Endothelial cell of umbilical vein (primary cell): Measurements from ENCODE around the gene TATDN3. TPM values are rescaled to one million over a fixed set of nuclear protein-coding genes. Genes with fewer than 3 reads are reported as not detected.

Experiments
- BruUV-seq: library from RNA; stranded (reverse); fragments of 400-500 nt; replicated peaks from 2 replicates; lab custom pipeline; 2021; lab: Mats Ljungman, UMichigan
- CTCF ChIA-PET: fragments of 300-600, 350-600 bp; sonication (Branson Sonifier 250); formaldehyde crosslinking; loops from one replicate; lab custom pipeline; 2021; ENCODE audit warnings: antibody characterized with exemption, inconsistent platforms; lab: Charles Lee
- POLR2A ChIA-PET: fragments of 300-600, 350-600 bp; sonication (Branson Sonifier 250); formaldehyde crosslinking; loops from one replicate; lab custom pipeline; 2021; ENCODE audit warnings: antibody characterized with exemption, inconsistent platforms; lab: Charles Lee
- DNase-seq: peaks from one replicate; pipeline ENCODE4 v3.0.0-alpha.2; 2011; ENCODE audit warnings: low read depth, low spot score
- FAIRE-seq: peaks from 2 replicates; lab custom pipeline; 2011; peaks lifted over from hg19 to GRCh38; lab: Jason Lieb, UNC
- H2AFZ ChIP-seq: 2 replicates; pipeline ENCODE4 v1.6.0; 2012; ENCODE audit warnings: low read depth, low read length, control low read depth, inconsistent platforms
- H3K27ac ChIP-seq: 2 replicates; pipeline ENCODE4 v1.5.1; 2011; ENCODE audit warnings: low read depth, mild to moderate bottlenecking, control low read depth, low read length, moderate library complexity; ENCODE audit not compliant: insufficient read depth
- H3K27me3 ChIP-seq, 2 experiments: 2 replicates each; pipeline versions ENCODE4 v1.6.0 to v1.6.1; 2011; ENCODE audit warnings: low read length in 2 of 2, mixed read lengths in 1 of 2; ENCODE audit not compliant: control insufficient read depth in 2 of 2, insufficient read depth in 2 of 2
- H3K36me3 ChIP-seq, 2 experiments: 2 replicates in 1 of 2; 3 replicates in 1 of 2; pipeline ENCODE4 v1.5.1; 2011; ENCODE audit warnings: low read length in 2 of 2, mild to moderate bottlenecking in 1 of 2, moderate library complexity in 1 of 2; ENCODE audit not compliant: control insufficient read depth in 2 of 2, insufficient read depth in 2 of 2; ENCODE audit errors: extremely low read depth in 1 of 2
- H3K4me1 ChIP-seq: 3 replicates; pipeline ENCODE4 v1.5.1; 2011; ENCODE audit warnings: mild to moderate bottlenecking, low read length; ENCODE audit not compliant: control insufficient read depth, insufficient read depth; ENCODE audit errors: extremely low read depth
- H3K4me2 ChIP-seq: 2 replicates; pipeline ENCODE4 v1.6.1; 2011; ENCODE audit warnings: low read length, control low read depth, mixed read lengths; ENCODE audit not compliant: insufficient read depth
- H3K4me3 ChIP-seq, 3 experiments: fragments of 200-600 bp in 1 of 3; sonication (generic), shearing (Covaris generic) in 1 of 3; replicated peaks in 1 of 3; 2 replicates each; pipeline ENCODE4 v1.5.1; 2011 to 2016; ENCODE audit warnings: control low read depth in 3 of 3, low read length in 3 of 3, mild to moderate bottlenecking in 2 of 3, inconsistent platforms in 1 of 3, low read depth in 1 of 3, moderate library complexity in 1 of 3; ENCODE audit not compliant: insufficient read depth in 1 of 3
- H3K79me2 ChIP-seq: 2 replicates; pipeline ENCODE4 v1.6.0; 2012; ENCODE audit warnings: low read length, inconsistent platforms; ENCODE audit not compliant: control insufficient read depth, insufficient read depth
- H3K9ac ChIP-seq: replicated peaks from 2 replicates; pipeline ENCODE3; 2011; ENCODE audit warnings: low read length, control low read depth; ENCODE audit not compliant: insufficient read depth; ENCODE audit errors: extremely low read depth
- H3K9me1 ChIP-seq: replicated peaks from 3 replicates; pipeline ENCODE4 v1.6.0; 2011; ENCODE audit warnings: mild to moderate bottlenecking, low read length; ENCODE audit not compliant: control insufficient read depth, insufficient read depth; ENCODE audit errors: extremely low read depth
- H3K9me3 ChIP-seq: replicated peaks from 2 replicates; pipeline ENCODE4 v1.5.1; 2012; ENCODE audit warnings: low read length, inconsistent platforms; ENCODE audit not compliant: control insufficient read depth, insufficient read depth
- H4K20me1 ChIP-seq: replicated peaks from 2 replicates; pipeline ENCODE3; 2011; ENCODE audit warnings: mild to moderate bottlenecking, low read length; ENCODE audit not compliant: control insufficient read depth, insufficient read depth; ENCODE audit errors: extremely low read depth
- EZH2 ChIP-seq: IDR thresholded peaks from 2 replicates; pipeline ENCODE4 v1.6.1; 2012; ENCODE audit warnings: borderline replicate concordance, low read depth, mild to moderate bottlenecking, moderate library complexity, low read length, inconsistent platforms; ENCODE audit not compliant: severe bottlenecking
- FOS ChIP-seq: IDR thresholded peaks from 2 replicates; pipeline ENCODE4 v1.6.1; 2011; ENCODE audit warnings: mild to moderate bottlenecking, low read length, moderate library complexity, borderline replicate concordance; ENCODE audit not compliant: insufficient read depth
- GATA2 ChIP-seq: IDR thresholded peaks from 2 replicates; pipeline ENCODE4 v1.7.0; 2011; ENCODE audit warnings: low read depth, mild to moderate bottlenecking, moderate library complexity, mixed read lengths, low read length; ENCODE audit not compliant: insufficient read length, insufficient read depth
- JUN ChIP-seq: IDR thresholded peaks from 2 replicates; pipeline ENCODE4 v1.6.1; 2011; ENCODE audit warnings: borderline replicate concordance, low read depth; ENCODE audit not compliant: insufficient read length, insufficient read depth
- MYC ChIP-seq: IDR thresholded peaks from one replicate; pipeline ENCODE4 v1.6.1; 2011; ENCODE audit warnings: mild to moderate bottlenecking, low read depth, low read length
- POLR2A ChIP-seq: IDR thresholded peaks from 2 replicates; pipeline ENCODE4 v1.6.1; 2012; ENCODE audit warnings: low read depth, mild to moderate bottlenecking, control low read depth, low read length
- POLR2AphosphoS5 ChIP-seq: IDR thresholded peaks from 2 replicates; pipeline ENCODE4 v1.6.1; 2012; ENCODE audit warnings: low read depth, mild to moderate bottlenecking, control low read depth, low read length, moderate library complexity; ENCODE audit not compliant: insufficient read depth
- dilution Hi-C: fragments of 300-500 bp; cut with MboI; formaldehyde crosslinking; loops from one replicate; pipeline ENCODE4 v1.15.0; 2019; ENCODE audit warnings: low sequenced_read_pairs; ENCODE audit not compliant: extremely low pct_ligation_motif_present
- intact Hi-C: fragments of 100-400 bp; cut with micrococcal nuclease; formaldehyde crosslinking; loops from one replicate; pipeline ENCODE4 v1.10.0; 2022
- polyA plus RNA-seq, 4 experiments: library from polyadenylated mRNA; depleted of rRNA in 3 of 4; stranded (reverse) in 3 of 4; unstranded in 1 of 4; fragments of >200 nt; gene quantifications; 2 replicates each; pipeline versions ENCODE4 v1.2.1 to v1.2.3, GENCODE V29; 2011 to 2012; ENCODE audit warnings: missing spikeins in 1 of 4
- total RNA-seq: library from RNA; stranded (reverse); gene quantifications from 2 replicates; pipeline ENCODE4 v1.2.3, GENCODE V29; 2021
- TF ChIP-seq, protein P1 (sequence below), 2 donors: IDR thresholded peaks; 1 replicate in 1 of 2; 2 replicates in 1 of 2; pipeline ENCODE4 v1.5.1; 2011; ENCODE audit warnings: low read length in 2 of 2, mild to moderate bottlenecking in 2 of 2, moderate library complexity in 2 of 2, control low read depth in 1 of 2, inconsistent platforms in 1 of 2, low read depth in 1 of 2; ENCODE audit not compliant: insufficient read depth in 1 of 2; ENCODE audit errors: extremely low read depth in 1 of 2
- TF ChIP-seq, protein P2 (sequence below): IDR thresholded peaks from 2 replicates; pipeline ENCODE4 v1.6.1; 2011; ENCODE audit not compliant: insufficient read depth, insufficient read length

Gene TATDN3
- total and polyA plus RNA-seq, 2 donors (not counting 3 experiments of a cell fraction or from before 2014, with no cell fraction given): 4.3 to 8.0 TPM

DNA sequence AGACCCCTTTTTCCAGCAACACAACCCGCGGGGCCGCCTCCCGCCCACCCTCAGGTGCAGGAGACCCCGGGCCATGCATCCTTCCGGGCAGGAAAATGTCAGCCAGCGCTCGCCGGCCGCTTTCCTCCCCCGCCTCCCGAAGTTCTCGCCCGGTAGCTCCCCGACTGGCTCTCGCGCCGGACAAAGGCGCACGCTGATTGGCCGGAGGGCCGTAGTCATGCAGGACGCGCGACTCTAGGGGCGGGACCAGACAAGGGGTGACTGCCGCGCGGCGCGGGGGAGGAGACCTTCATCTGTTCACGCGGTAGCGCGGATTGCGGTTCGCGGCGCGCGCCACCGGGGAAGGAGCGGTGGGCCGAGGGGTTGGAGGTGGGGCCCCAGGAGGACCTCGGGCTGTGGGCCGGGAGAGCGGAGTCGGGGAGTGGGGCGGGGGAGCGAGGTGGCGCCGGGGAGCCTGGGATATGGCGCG, 66.3 kb downstream of the TATDN3 start, which contains the start of gene FLVCR1:
FLVCR1 (plus strand) TSS at position 284 of the 469 bp plus-strand sequence; CDS start at position 462, 178 bp downstream.
- Histone ChIP-seq H3K36me3 (no peaks in the 10 kb centered on the region), H3K4me1 (peaks cover 19% of the 10 kb centered on the region), H3K27me3 (no peaks in the 10 kb centered on the region), H4K20me1 (no peaks in the 10 kb centered on the region), H2AFZ (peak within 1 kb of the TSS; percentile 75), H3K4me2 (peak within 1 kb of the TSS; percentile 82), H3K4me3 (peak within 1 kb of the TSS; percentile 10 to 88 (median 51)), H3K9ac (peak within 1 kb of the TSS; percentile 76), H3K9me1 (no peaks in the 10 kb centered on the region), H3K9me3 (no peaks in the 10 kb centered on the region), H3K79me2 (peaks cover 41% of the 10 kb centered on the region), H3K27ac (peak within 1 kb of the TSS; percentile 24)
- CTCF ChIA-PET: interaction anchor here (0.9 to 2.2 kb wide), 8 partner anchors 15 to 193 kb away, joined by 3 to 11 read pairs (median 6); no protein-coding TSS in a partner anchor
- intact Hi-C loops: loop anchor here (1.0 to 5.0 kb wide), 4 partner anchors 36 to 191 kb away; partner anchors contain the start of genes NSL1 and TATDN3
- DNase-seq (peak; percentile 94), FAIRE-seq (peak; percentile 97)
- dilution Hi-C loops: no loop called here
- TF ChIP-seq FOS (peak; percentile 15), POLR2A (peak; percentile 57), POLR2AphosphoS5 (no peak), EZH2 (no peak), MYC (peak; percentile 10), GATA2 (no peak), JUN (no peak)
- TF ChIP-seq, protein P1, sequence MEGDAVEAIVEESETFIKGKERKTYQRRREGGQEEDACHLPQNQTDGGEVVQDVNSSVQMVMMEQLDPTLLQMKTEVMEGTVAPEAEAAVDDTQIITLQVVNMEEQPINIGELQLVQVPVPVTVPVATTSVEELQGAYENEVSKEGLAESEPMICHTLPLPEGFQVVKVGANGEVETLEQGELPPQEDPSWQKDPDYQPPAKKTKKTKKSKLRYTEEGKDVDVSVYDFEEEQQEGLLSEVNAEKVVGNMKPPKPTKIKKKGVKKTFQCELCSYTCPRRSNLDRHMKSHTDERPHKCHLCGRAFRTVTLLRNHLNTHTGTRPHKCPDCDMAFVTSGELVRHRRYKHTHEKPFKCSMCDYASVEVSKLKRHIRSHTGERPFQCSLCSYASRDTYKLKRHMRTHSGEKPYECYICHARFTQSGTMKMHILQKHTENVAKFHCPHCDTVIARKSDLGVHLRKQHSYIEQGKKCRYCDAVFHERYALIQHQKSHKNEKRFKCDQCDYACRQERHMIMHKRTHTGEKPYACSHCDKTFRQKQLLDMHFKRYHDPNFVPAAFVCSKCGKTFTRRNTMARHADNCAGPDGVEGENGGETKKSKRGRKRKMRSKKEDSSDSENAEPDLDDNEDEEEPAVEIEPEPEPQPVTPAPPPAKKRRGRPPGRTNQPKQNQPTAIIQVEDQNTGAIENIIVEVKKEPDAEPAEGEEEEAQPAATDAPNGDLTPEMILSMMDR (IDR thresholded peaks at IDR 0.05; ENCODE audit: extremely low read depth in 1 of 2, insufficient read depth in 1 of 2, low read depth in 1 of 2, low read length in 2 of 2): no peak
- TF ChIP-seq, protein P2, sequence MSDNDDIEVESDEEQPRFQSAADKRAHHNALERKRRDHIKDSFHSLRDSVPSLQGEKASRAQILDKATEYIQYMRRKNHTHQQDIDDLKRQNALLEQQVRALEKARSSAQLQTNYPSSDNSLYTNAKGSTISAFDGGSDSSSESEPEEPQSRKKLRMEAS: peak; percentile 4
- BruUV-seq: no TSS peak
- POLR2A ChIA-PET: interaction anchor here (0.6 to 1.4 kb wide), 4 partner anchors 249 to 891 kb away, joined by 3 to 10 read pairs (median 4); partner anchors contain the start of gene ATF3
